ENCODE results near the gene SLC6A19.

Gene SLC6A19

GRCh38 chr5:1257841-1258240, 56.4 kb downstream of the SLC6A19 start:
- no peak for TF ChIP-seq CTCF (IDR thresholded peaks at IDR 0.05)

- TF ChIP-seq CTCF (IDR thresholded peaks at IDR 0.05), result no peak
Observed at GRCh38 chr5:1259806-1260480, 58.5 kb downstream of the SLC6A19 start.

- TF ChIP-seq CTCF (IDR thresholded peaks at IDR 0.05), result no peak
Observed at GRCh38 chr5:1261643-1262042, 60.2 kb downstream of the SLC6A19 start.

GRCh38 chr5:1262381-1262780, 61.0 kb downstream of the SLC6A19 start:
- TF ChIP-seq CTCF (IDR thresholded peaks at IDR 0.05), result no peak

DNA sequence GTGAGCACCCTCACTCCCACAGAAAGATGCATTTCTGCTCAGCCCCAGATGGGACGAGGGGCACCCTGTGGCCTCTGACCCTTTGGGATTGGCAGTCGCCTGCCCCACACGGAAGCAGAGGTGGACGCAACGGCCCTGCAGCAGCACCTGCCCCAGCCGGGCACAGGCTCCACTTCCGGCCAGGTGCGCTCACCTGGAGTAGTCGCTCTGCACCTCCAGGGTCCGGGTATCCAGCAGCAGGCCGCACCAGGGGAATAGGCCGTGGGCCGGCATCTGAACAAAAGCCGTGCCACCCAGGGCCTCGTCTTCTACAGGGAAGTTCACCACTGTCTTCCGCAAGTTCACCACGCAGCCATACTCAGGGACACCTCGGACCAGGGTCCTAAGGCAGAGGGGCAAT, 62.8 kb downstream of the SLC6A19 start:
- TF ChIP-seq CTCF (IDR thresholded peaks at IDR 0.05), result no peak

DNA sequence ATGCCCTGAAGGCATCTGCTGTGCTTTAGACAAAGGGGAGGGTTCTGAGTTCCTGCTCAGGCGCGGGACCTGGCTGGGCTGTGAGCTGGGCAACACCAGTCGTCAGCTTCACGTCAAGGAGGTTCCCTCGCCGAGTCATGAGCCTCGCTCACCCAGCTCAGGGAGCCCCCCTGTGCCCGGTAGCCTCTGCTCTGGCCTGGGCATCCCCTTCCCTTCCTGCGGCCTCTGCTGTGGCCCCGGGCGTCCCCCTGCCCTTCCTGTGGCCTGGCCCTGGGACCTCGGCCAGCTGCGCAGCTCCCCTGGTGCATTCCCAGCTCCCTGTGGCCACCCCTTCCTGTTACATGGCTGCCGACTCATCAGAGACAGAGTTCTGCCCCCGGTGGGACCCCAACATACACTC, 63.6 kb downstream of the SLC6A19 start:
- TF ChIP-seq CTCF (IDR thresholded peaks at IDR 0.05), result no peak

DNA sequence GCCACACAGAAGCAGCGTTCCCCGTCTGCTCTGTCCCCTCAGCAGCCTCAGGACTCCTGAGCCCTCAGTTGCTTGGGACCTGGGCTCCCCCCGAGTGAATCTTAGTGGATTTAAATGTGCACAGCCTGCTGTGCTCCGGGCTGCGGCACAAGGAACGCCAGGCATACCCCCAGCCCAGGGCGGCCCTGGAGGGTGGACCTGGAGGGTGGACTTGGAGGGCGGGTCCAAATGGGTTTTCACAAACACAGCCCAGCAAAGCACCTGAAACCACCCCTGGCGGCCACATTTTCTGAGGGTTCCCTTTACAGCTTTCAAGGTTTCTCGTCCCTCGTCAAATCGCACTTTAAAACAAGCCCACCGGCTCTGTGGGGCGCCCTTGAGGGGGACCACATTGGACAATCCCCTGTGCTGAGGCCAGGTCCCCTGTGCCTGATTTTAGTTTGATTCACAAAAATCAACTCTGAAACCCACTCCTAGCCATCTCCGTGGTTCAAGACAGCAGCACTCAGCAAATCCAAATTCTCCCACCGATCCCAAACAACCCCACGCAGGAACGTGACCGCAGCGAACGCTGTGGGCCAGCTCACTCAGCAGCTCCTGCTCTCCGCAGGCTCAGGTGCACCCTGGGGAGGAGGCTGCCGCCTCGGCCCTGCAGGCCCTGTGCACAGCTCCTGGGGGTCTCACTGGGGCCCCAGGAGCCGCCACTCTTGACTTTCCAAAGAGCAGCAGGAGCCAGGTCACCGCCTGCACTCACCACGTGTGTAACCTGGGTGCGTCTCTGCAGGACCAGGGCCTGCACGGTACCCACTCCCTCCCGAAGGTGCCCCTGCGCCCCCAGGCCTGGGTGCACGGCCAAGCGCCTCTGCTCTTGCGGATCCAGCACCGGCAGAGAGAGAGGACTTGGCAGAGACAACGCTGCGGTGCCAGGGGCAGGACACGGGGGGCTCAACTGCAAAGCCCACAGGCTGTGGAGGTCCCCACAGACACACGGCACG, 64.4 kb downstream of the SLC6A19 start:
- no peak for TF ChIP-seq CTCF (IDR thresholded peaks at IDR 0.05)
